B cell (primary cell): ENCODE results near the gene GABRB2. TPM values are rescaled to one million over a fixed set of nuclear protein-coding genes. Genes with fewer than 3 reads are reported as not detected.

Experiments
- ATAC-seq: fragments of 200-7000 bp; cut with Tn5 transposase; one replicate; pipeline ENCODE4 v1.10.0; 2021; ENCODE audit warnings: low read depth, mild to moderate bottlenecking, moderate number of reproducible peaks, moderate library complexity
- CTCF ChIA-PET: fragments of 350-600 bp; sonication (Branson Sonifier 250); formaldehyde crosslinking; loops from one replicate; lab custom pipeline; 2021; ENCODE audit warnings: antibody characterized with exemption, inconsistent platforms; lab: Charles Lee
- POLR2A ChIA-PET: fragments of 350-600 bp; sonication (Branson Sonifier 250); formaldehyde crosslinking; loops from one replicate; lab custom pipeline; 2021; ENCODE audit warnings: antibody characterized with exemption; lab: Charles Lee
- DNase-seq: peaks from one replicate; pipeline ENCODE4 v3.0.0; 2013
- H2AFZ ChIP-seq: 2 replicates; pipeline ENCODE4 v1.6.1; 2012; ENCODE audit warnings: mild to moderate bottlenecking, low read depth, low read length; ENCODE audit not compliant: insufficient read depth, poor library complexity, severe bottlenecking
- H3K27ac ChIP-seq, 2 donors: 1 replicate in 1 of 2; 2 replicates in 1 of 2; pipeline ENCODE4 v1.5.1; 2012 to 2013; ENCODE audit warnings: low read length in 2 of 2, mild to moderate bottlenecking in 2 of 2, moderate library complexity in 1 of 2
- H3K27me3 ChIP-seq, 4 experiments: fragments of 200-600 bp in 1 of 4; sonication (generic) in 1 of 4; replicated peaks in 1 of 4; 1 replicate in 2 of 4; 2 replicates in 2 of 4; pipeline versions ENCODE4 v1.6.1 to v1.7.0; 2013 to 2016; ENCODE audit warnings: low read length in 3 of 4, mild to moderate bottlenecking in 2 of 4, mixed read lengths in 1 of 4, moderate library complexity in 1 of 4; ENCODE audit not compliant: insufficient read depth in 4 of 4, control insufficient read depth in 3 of 4; ENCODE audit errors: control extremely low read depth in 1 of 4
- H3K36me3 ChIP-seq, 2 experiments: replicated peaks in 1 of 2; 1 replicate in 1 of 2; 2 replicates in 1 of 2; pipeline versions ENCODE4 v1.6.1 to v1.7.1; 2013; ENCODE audit warnings: low read length in 1 of 2; ENCODE audit not compliant: insufficient read depth in 2 of 2, control insufficient read depth in 1 of 2; ENCODE audit errors: control extremely low read depth in 1 of 2, extremely low read depth in 1 of 2
- H3K4me1 ChIP-seq, 2 donors: fragments of 200-600 bp in 1 of 2; sonication (generic) in 1 of 2; 1 replicate in 1 of 2; 2 replicates in 1 of 2; pipeline versions ENCODE4 v1.5.1 to v1.6.1; 2013 to 2017; ENCODE audit warnings: low read length in 2 of 2; ENCODE audit not compliant: control insufficient read depth in 2 of 2, insufficient read depth in 2 of 2
- H3K4me2 ChIP-seq: replicated peaks from 2 replicates; pipeline ENCODE3; 2012; ENCODE audit warnings: mild to moderate bottlenecking, low read depth, low read length; ENCODE audit not compliant: poor library complexity, severe bottlenecking
- H3K4me3 ChIP-seq, 5 experiments: fragments of 200-600 bp in 1 of 5; sonication (generic) in 1 of 5; 1 replicate in 3 of 5; 2 replicates in 2 of 5; pipeline versions ENCODE4 v1.5.1 to v1.7.0; 2011 to 2016; ENCODE audit warnings: low read length in 4 of 5, mild to moderate bottlenecking in 4 of 5, low read depth in 2 of 5, control low read depth in 1 of 5, moderate library complexity in 1 of 5; ENCODE audit not compliant: insufficient read depth in 1 of 5; ENCODE audit errors: control extremely low read depth in 1 of 5, extremely low read depth in 1 of 5
- H3K79me2 ChIP-seq: fragments of 200-600 bp; sonication (generic); one replicate; pipeline ENCODE4 v1.6.0; 2016; ENCODE audit warnings: low read length; ENCODE audit not compliant: control insufficient read depth, insufficient read depth
- H3K9ac ChIP-seq: fragments of 200-600 bp; sonication (generic); 2 replicates; pipeline ENCODE4 v1.6.1; 2017; ENCODE audit warnings: mild to moderate bottlenecking, low read length, moderate library complexity
- H3K9me3 ChIP-seq, 3 donors: one replicate each; pipeline versions ENCODE4 v1.6.1 to v1.7.1; 2013; ENCODE audit warnings: low read length in 2 of 3; ENCODE audit not compliant: control insufficient read depth in 2 of 3, insufficient read depth in 1 of 3; ENCODE audit errors: control extremely low read depth in 1 of 3
- H4K20me1 ChIP-seq: 2 replicates; pipeline ENCODE4 v1.6.0; 2012; ENCODE audit warnings: mild to moderate bottlenecking, low read length; ENCODE audit not compliant: insufficient read depth, control insufficient read depth, poor library complexity, severe bottlenecking
- H3K27ac Mint-ChIP-seq: one replicate; pipeline ENCODE4 v1.8.0; 2021; ENCODE audit warnings: mixed read lengths
- H3K27me3 Mint-ChIP-seq: one replicate; pipeline ENCODE4 v1.8.0; 2021; ENCODE audit warnings: mixed read lengths
- H3K4me1 Mint-ChIP-seq: one replicate; pipeline ENCODE4 v1.8.0; 2021; ENCODE audit warnings: mixed read lengths
- H3K4me3 Mint-ChIP-seq: one replicate; pipeline ENCODE4 v1.8.0; 2021; ENCODE audit warnings: mixed read lengths
- H3K9me3 Mint-ChIP-seq: one replicate; pipeline ENCODE4 v1.8.0; 2022; ENCODE audit warnings: mixed read lengths; ENCODE audit not compliant: insufficient read depth
- CTCF ChIP-seq: fragments of 200-600 bp; IDR thresholded peaks from one replicate; pipeline ENCODE4 v1.8.0; 2022; ENCODE audit warnings: antibody characterized with exemption, mild to moderate bottlenecking
- EZH2 ChIP-seq: IDR thresholded peaks from 2 replicates; pipeline ENCODE4 v1.6.1; 2012; ENCODE audit warnings: borderline replicate concordance, low read depth, mild to moderate bottlenecking, moderate library complexity, low read length; ENCODE audit not compliant: insufficient read depth, poor library complexity, severe bottlenecking
- WGBS: methylation state at CpG from one replicate; pipeline ENCODE4 v1.1.5; 2013; ENCODE audit warnings: missing lambda C conversion rate; ENCODE audit not compliant: insufficient coverage; 5-methylcytosine and 5-hydroxymethylcytosine counted together
- intact Hi-C: fragments of 100-400 bp; cut with micrococcal nuclease; formaldehyde crosslinking; loops from one replicate; pipeline ENCODE4 v1.10.0; 2022
- polyA plus RNA-seq: library from polyadenylated mRNA; depleted of rRNA; stranded (reverse); fragments of >200 nt; gene quantifications from 2 replicates; pipeline ENCODE4 v1.2.3, GENCODE V29; 2012
- total RNA-seq, 2 donors: library from RNA; stranded (reverse); fragments of 120-200 nt in 1 of 2; gene quantifications; 1 replicate in 1 of 2; 2 replicates in 1 of 2; pipeline versions ENCODE4 v1.2.3 to v1.2.4, GENCODE V29; 2013 to 2022

The GABRB2 gene
- total and polyA plus RNA-seq, 2 donors (not counting 1 experiment from before 2014, with no cell fraction given): 0.15 to 0.16 TPM

- intact Hi-C loops: no loop called here
- TF ChIP-seq CTCF (no peak), EZH2 (no peak)
- no peak overlapping the region for H3K27ac ChIP-seq
- H3K4me2 ChIP-seq: no peak overlapping the region
- H3K79me2 ChIP-seq: no peaks in the 10 kb centered on the region
- Mint-ChIP-seq H3K27me3 (no peaks in the 10 kb centered on the region), H3K9me3 (peaks cover 13% of the 10 kb centered on the region), H3K4me3 (no peak overlapping the region), H3K4me1 (no peaks in the 10 kb centered on the region), H3K27ac (no peak overlapping the region)
- H3K27me3 ChIP-seq: no peaks in the 10 kb centered on the region
- H3K36me3 ChIP-seq: no peaks in the 10 kb centered on the region
- WGBS: 69% methylated on average over 3 of the region's 4 CpGs
- no peak overlapping the region for H2AFZ ChIP-seq
- DNase-seq (no peak), ATAC-seq (no peak)
- H3K4me1 ChIP-seq: no peaks in the 10 kb centered on the region
- peaks cover 0 to 5% (median 0%) of the 10 kb centered on the region in 3 donors for H3K9me3 ChIP-seq
- POLR2A ChIA-PET: no interaction called here
- no peaks in the 10 kb centered on the region for H4K20me1 ChIP-seq
- CTCF ChIA-PET: no interaction called here
- H3K9ac ChIP-seq: no peak overlapping the region
- no peak overlapping the region for H3K4me3 ChIP-seq
Measured at GRCh38 chr5:161306351-161306995, 240.1 kb downstream of the GABRB2 start.

GRCh38 chr5:161305601-161306000 is 240.9 kb downstream of the GABRB2 start:
- no peaks in the 10 kb centered on the region for H3K27me3 ChIP-seq
- H3K4me2 ChIP-seq: no peak overlapping the region

More at GRCh38 chr5:161305601-161306000, 240.9 kb downstream of the GABRB2 start:
- ChIA-PET POLR2A (no interaction called here), CTCF (no interaction called here)
- ATAC-seq (no peak), DNase-seq (no peak)
- no peak overlapping the region for H3K4me3 ChIP-seq
- no peak for TF ChIP-seq CTCF
- TF ChIP-seq EZH2: no peak
- no peaks in the 10 kb centered on the region for H3K36me3 ChIP-seq
- no peak overlapping the region for H3K4me3 Mint-ChIP-seq
- no peak overlapping the region for H2AFZ ChIP-seq
- H3K9me3 Mint-ChIP-seq: peaks cover 13% of the 10 kb centered on the region
- no peak overlapping the region for H3K27ac ChIP-seq
- no peaks in the 10 kb centered on the region for H3K4me1 ChIP-seq
- H3K79me2 ChIP-seq: no peaks in the 10 kb centered on the region
- H3K27me3 Mint-ChIP-seq: no peaks in the 10 kb centered on the region
- H3K9ac ChIP-seq: no peak overlapping the region
- H3K4me1 Mint-ChIP-seq: no peaks in the 10 kb centered on the region
- H4K20me1 ChIP-seq: no peaks in the 10 kb centered on the region
- H3K9me3 ChIP-seq: peaks cover 0 to 5% (median 0%) of the 10 kb centered on the region in 3 donors
- intact Hi-C loops: no loop called here
- no peak overlapping the region for H3K27ac Mint-ChIP-seq
